ENCODE results near the gene ERBB4. TPM values are rescaled to one million over a fixed set of nuclear protein-coding genes. Genes with fewer than 3 reads are reported as not detected.

Gene ERBB4
- polyA plus RNA-seq, 1 donor from 2014 or later, result not detected

- Mint-ChIP-seq H3K9me3 (peaks cover 0 to 1% (median 0%) of the 10 kb centered on the region in 3 donors), H3K27me3 (no peaks in the 10 kb centered on the region), H3K27ac (no peak overlapping the region), H3K36me3 (no peaks in the 10 kb centered on the region), H3K4me1 (no peaks in the 10 kb centered on the region), H3K4me3 (no peak overlapping the region)
These were observed 552.3 kb downstream of the ERBB4 start for GRCh38 chr2:211986313-211986712.

- Mint-ChIP-seq H3K27ac (no peak overlapping the region), H3K9me3 (peaks cover 0 to 1% (median 0%) of the 10 kb centered on the region in 3 donors), H3K27me3 (no peaks in the 10 kb centered on the region), H3K36me3 (no peaks in the 10 kb centered on the region), H3K4me1 (no peaks in the 10 kb centered on the region), H3K4me3 (no peak overlapping the region)
These were observed 553.2 kb downstream of the ERBB4 start for GRCh38 chr2:211985393-211985792.

DNA sequence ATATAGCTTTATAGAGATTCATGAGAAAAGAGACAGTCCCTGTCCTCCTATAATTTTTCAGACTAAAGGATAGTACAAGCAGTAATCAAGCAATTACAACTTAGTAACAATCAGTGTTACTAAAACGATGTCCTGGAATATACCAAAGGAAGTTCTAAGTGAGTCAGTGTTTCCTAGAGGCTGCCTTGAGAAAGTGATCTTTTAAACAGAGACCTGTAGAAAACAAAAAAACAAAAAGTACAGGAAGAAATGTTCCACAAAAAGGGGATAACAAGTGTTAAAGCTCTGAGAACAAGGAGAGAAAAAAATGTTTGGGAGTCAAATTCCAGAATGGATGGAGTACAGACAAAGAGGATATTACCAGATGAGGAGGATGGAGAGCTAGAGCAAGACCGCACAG, 556.4 kb downstream of the ERBB4 start:
- Mint-ChIP-seq H3K27ac (no peak overlapping the region), H3K4me1 (no peaks in the 10 kb centered on the region), H3K4me3 (no peak overlapping the region), H3K27me3 (no peaks in the 10 kb centered on the region), H3K36me3 (no peaks in the 10 kb centered on the region), H3K9me3 (peaks cover 0 to 4% (median 1%) of the 10 kb centered on the region in 3 donors)

DNA sequence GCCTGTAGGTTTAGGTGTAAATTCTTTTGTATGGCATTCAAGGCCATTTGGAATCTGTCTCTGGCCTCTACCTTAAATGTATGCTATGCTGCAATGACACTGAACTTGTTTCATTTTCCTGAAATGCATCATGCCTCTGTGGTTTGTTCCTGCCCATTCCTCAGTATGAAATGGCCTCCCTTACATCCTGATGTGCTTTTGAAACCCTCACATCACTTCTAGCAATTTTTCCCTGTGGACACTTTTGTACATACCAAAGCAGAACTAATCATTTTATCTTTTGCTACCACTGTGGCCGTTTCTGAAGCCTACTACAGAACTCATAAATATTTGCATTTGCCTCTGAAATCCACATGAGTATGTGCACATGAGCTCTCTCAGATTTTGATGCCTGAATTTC, 557.2 kb downstream of the ERBB4 start:
- Mint-ChIP-seq H3K27me3 (no peaks in the 10 kb centered on the region), H3K9me3 (peaks cover 0 to 4% (median 1%) of the 10 kb centered on the region in 3 donors), H3K4me1 (no peaks in the 10 kb centered on the region), H3K36me3 (no peaks in the 10 kb centered on the region), H3K27ac (no peak overlapping the region), H3K4me3 (no peak overlapping the region)

- Mint-ChIP-seq H3K4me1 (no peaks in the 10 kb centered on the region), H3K4me3 (no peak overlapping the region), H3K36me3 (no peaks in the 10 kb centered on the region), H3K27me3 (no peaks in the 10 kb centered on the region), H3K27ac (no peak overlapping the region), H3K9me3 (peaks cover 0 to 6% (median 1%) of the 10 kb centered on the region in 3 donors)
These were observed 562.5 kb downstream of the ERBB4 start for GRCh38 chr2:211976076-211976475.

- Mint-ChIP-seq H3K9me3 (peaks cover 2 to 11% (median 6%) of the 10 kb centered on the region in 3 donors), H3K27ac (no peak overlapping the region), H3K4me1 (no peaks in the 10 kb centered on the region), H3K27me3 (no peaks in the 10 kb centered on the region), H3K4me3 (no peak overlapping the region), H3K36me3 (no peaks in the 10 kb centered on the region)
These were observed 571.4 kb downstream of the ERBB4 start for GRCh38 chr2:211967234-211967633.

DNA sequence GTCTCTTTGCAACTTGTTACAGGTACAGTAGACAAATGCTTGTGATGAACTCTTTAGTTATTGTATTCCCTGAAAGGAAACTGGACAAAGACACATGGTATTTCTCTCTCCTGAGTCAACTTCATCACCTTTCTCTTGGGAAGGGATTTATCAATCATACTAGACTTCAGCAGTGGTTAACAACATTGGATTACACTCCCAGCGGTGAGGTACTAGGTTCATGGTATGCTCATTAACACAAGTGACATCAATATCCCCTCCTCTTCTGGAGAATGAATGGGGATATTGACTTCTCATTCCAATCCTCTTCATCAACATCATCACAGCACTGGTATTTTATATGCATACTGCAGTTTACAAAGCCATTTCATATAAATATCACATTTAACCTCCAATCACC, 574.6 kb downstream of the ERBB4 start:
- no peaks in the 10 kb centered on the region for H3K27me3 Mint-ChIP-seq
- H3K4me3 Mint-ChIP-seq, result no peak overlapping the region
- no peak overlapping the region for H3K27ac Mint-ChIP-seq
- no peaks in the 10 kb centered on the region for H3K4me1 Mint-ChIP-seq
- H3K36me3 Mint-ChIP-seq, result no peaks in the 10 kb centered on the region
- peaks cover 0 to 9% (median 8%) of the 10 kb centered on the region in 3 donors for H3K9me3 Mint-ChIP-seq

DNA sequence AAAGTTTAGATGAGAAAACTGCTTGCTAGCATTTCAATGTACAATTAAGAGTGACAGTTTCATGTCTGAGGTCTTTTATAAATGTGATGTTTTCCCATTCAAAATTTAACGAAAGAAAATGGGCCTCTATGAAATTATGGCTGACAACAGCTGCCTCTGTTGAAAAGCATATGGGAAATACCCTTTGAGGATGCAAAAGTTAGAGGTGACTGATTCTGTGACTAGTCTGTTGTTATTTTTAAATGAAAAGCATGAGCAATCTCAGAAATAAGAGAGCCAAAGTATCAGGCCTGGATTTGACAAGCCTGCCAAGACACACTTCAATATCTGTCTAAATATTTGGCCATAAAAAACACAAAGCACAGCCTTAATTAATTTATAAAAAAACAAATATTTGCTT, 580.8 kb downstream of the ERBB4 start:
- Mint-ChIP-seq H3K36me3 (no peaks in the 10 kb centered on the region), H3K4me3 (no peak overlapping the region), H3K4me1 (no peaks in the 10 kb centered on the region), H3K27me3 (no peaks in the 10 kb centered on the region), H3K9me3 (peaks cover 0 to 9% (median 8%) of the 10 kb centered on the region in 3 donors), H3K27ac (no peak overlapping the region)

GRCh38 chr2:211955648-211956047, 583.0 kb downstream of the ERBB4 start:
- Mint-ChIP-seq H3K4me3 (no peak overlapping the region), H3K4me1 (no peaks in the 10 kb centered on the region), H3K27ac (no peak overlapping the region), H3K36me3 (no peaks in the 10 kb centered on the region), H3K27me3 (no peaks in the 10 kb centered on the region), H3K9me3 (peaks cover 0 to 3% (median 1%) of the 10 kb centered on the region in 3 donors)

- Mint-ChIP-seq H3K9me3 (peaks cover 1 to 3% (median 3%) of the 10 kb centered on the region in 3 donors), H3K27ac (no peak overlapping the region), H3K4me3 (no peak overlapping the region), H3K27me3 (no peaks in the 10 kb centered on the region), H3K36me3 (no peaks in the 10 kb centered on the region), H3K4me1 (no peaks in the 10 kb centered on the region)
These were observed 589.7 kb downstream of the ERBB4 start for GRCh38 chr2:211948932-211949331.

GRCh38 chr2:211946960-211947359, 591.6 kb downstream of the ERBB4 start:
- Mint-ChIP-seq H3K27me3 (no peaks in the 10 kb centered on the region), H3K36me3 (no peaks in the 10 kb centered on the region), H3K27ac (no peak overlapping the region), H3K9me3 (peaks cover 0 to 3% (median under 1%) of the 10 kb centered on the region in 3 donors), H3K4me3 (no peak overlapping the region), H3K4me1 (no peaks in the 10 kb centered on the region)

DNA sequence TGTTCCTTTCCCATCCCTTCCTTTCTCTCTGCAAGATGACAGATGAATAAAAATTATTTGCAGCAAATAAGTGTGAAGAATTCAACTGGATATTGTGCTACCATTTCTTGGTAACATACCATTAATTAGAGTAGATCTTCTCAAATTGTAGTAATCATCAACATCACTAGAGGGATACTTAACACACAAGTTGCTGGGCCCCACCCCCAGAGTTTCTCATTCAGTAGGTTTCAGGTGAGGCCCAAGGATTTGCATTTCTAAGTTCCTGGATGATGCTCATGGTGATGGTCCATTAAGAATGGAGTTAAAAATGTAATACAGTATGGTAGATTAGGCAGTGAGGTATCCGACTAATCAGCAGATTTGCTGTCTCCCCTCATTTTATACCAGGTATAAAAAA, 594.0 kb downstream of the ERBB4 start:
- Mint-ChIP-seq H3K27ac (no peak overlapping the region), H3K4me3 (no peak overlapping the region), H3K4me1 (no peaks in the 10 kb centered on the region), H3K36me3 (no peaks in the 10 kb centered on the region), H3K9me3 (peaks cover 0 to 3% (median 0%) of the 10 kb centered on the region in 3 donors), H3K27me3 (no peaks in the 10 kb centered on the region)

GRCh38 chr2:211942153-211942552, 596.4 kb downstream of the ERBB4 start:
- Mint-ChIP-seq H3K27me3 (no peaks in the 10 kb centered on the region), H3K4me1 (no peaks in the 10 kb centered on the region), H3K36me3 (no peaks in the 10 kb centered on the region), H3K27ac (no peak overlapping the region), H3K9me3 (peaks cover 0 to 3% (median 0%) of the 10 kb centered on the region in 3 donors), H3K4me3 (no peak overlapping the region)

DNA sequence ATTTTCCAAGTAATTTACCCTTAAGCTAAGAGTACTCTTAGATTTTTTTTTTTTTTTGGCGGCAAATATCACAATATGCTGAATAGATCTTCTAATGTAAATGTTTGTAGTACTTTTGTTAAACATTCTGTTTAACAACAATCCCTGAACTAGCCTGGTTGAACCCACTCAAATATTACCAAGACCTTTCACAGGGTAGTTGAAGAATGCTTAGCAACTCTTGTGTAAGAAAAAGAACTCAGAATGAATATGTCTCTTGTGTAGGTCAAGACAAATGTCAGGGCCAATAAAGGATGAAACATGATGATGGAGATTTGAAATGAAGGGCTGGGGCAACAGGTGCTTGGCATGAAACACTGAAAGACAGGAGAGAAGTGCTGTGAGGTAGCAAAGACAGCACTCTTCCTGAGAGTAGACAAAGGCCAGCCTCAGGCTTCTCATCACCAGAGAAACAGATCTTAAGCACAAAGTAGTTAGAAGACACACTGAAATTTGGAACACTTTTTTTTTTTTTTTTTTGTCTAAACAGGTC, 597.3 kb downstream of the ERBB4 start:
- H3K27ac Mint-ChIP-seq, result no peak overlapping the region
- no peaks in the 10 kb centered on the region for H3K4me1 Mint-ChIP-seq
- no peaks in the 10 kb centered on the region for H3K36me3 Mint-ChIP-seq
- no peak overlapping the region for H3K4me3 Mint-ChIP-seq
- H3K27me3 Mint-ChIP-seq, result no peaks in the 10 kb centered on the region
- H3K9me3 Mint-ChIP-seq, result peaks cover 0 to 3% (median 0%) of the 10 kb centered on the region in 3 donors

DNA sequence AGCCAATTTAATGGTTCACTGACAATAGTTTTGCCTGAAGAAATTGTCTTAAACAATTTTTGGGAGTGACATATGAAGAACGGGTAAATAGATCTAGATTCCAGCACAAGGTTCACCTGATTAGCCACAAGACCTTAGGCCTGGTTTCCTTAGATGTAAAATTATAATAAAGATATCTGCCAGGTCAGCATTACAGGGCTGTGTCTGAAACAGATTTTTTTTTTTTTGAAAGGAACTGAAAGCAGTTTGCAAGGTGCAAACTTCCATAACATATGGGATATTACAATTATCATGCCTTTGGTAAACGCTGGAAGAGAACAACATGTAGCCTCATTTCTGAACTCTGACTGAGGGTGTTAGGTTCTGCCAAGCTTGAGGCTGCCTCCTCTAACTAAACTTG, 599.4 kb downstream of the ERBB4 start:
- H3K27ac Mint-ChIP-seq, result no peak overlapping the region

GRCh38 chr2:211934811-211935210, 603.8 kb downstream of the ERBB4 start:
- no peaks in the 10 kb centered on the region for H3K4me1 Mint-ChIP-seq
- no peaks in the 10 kb centered on the region for H3K9me3 Mint-ChIP-seq
- H3K36me3 Mint-ChIP-seq, result no peaks in the 10 kb centered on the region
- H3K4me3 Mint-ChIP-seq, result no peak overlapping the region
- H3K27ac Mint-ChIP-seq, result no peak overlapping the region
- H3K27me3 Mint-ChIP-seq, result no peaks in the 10 kb centered on the region

More for the DNA sequence above, 599.4 kb downstream of the ERBB4 start:
- no peaks in the 10 kb centered on the region for H3K27me3 Mint-ChIP-seq
- H3K9me3 Mint-ChIP-seq, result no peaks in the 10 kb centered on the region
- H3K36me3 Mint-ChIP-seq, result no peaks in the 10 kb centered on the region
- H3K4me1 Mint-ChIP-seq, result no peaks in the 10 kb centered on the region
- no peak overlapping the region for H3K4me3 Mint-ChIP-seq

Measured in IgD-negative memory B cell (primary cell).